Measurements from ENCODE around the gene DCDC2C. TPM values are rescaled to one million over a fixed set of nuclear protein-coding genes. Genes with fewer than 3 reads are reported as not detected.

Gene DCDC2C
- total and polyA plus RNA-seq, 9 of the 15 experiments (the other 6 are each of a cell fraction or from before 2014, with no cell fraction given): not detected

DNA sequence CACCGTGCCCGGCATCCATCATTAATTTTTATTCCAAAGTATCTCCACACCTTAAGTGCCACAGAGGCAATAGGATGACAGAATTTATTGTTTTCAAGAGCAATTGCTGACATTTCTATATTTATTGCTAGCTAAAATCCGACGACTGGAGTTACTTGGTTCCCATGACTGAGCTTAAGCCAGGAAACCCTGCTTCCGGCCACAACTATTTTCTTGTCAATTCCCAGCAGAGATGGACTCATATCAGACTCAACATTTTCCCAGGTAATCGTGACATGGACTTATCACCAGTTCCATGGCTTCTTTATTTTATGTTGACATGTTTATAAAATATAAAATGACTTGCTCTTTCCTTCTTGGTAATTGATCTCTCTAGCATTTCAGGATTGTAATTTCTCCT lies 20.6 kb upstream of the DCDC2C start:
- no peak overlapping the region for H2AFZ ChIP-seq (ENCODE audit: low read depth, low read length)
- H3K4me1 ChIP-seq (replicated peaks in 1 of 2; ENCODE audit: control insufficient read depth in 2 of 2, insufficient read depth in 2 of 2, low read length in 2 of 2): no peaks in the 10 kb centered on the region
- ATAC-seq: no peak
- intact Hi-C loops (cut with micrococcal nuclease) (no loop called here), in situ Hi-C loops (cut with MboI) (no loop called here)
- H3K9ac ChIP-seq (ENCODE audit: insufficient read depth in 1 of 2, low read depth in 2 of 2, low read length in 2 of 2): no peak overlapping the region
- H3K27ac ChIP-seq (ENCODE audit: extremely low read depth, low read depth, low read length): no peak overlapping the region
- FAIRE-seq: no peak
- H3K4me2 ChIP-seq (ENCODE audit: insufficient read depth, low read length): no peak overlapping the region
- no TSS peak for BruUV-seq (replicated peaks)
- 3% methylated on average over 6 of the region's 6 CpGs for WGBS (ENCODE audit: insufficient coverage, low coverage, missing lambda C conversion rate)
- no peaks in the 10 kb centered on the region for H3K9me1 ChIP-seq (ENCODE audit: control insufficient read depth, insufficient read depth, low read length)
- H3K4me3 ChIP-seq: no peak overlapping the region
- TF ChIP-seq ARID1B (IDR thresholded peaks at IDR 0.05): no peak
- TF ChIP-seq IFI16 (CRISPR knock-in tag; IDR thresholded peaks at IDR 0.05): no peak
- no peak for TF ChIP-seq MTA2 (IDR thresholded peaks at IDR 0.05; ENCODE audit: low read depth)
- TF ChIP-seq XRCC5 (IDR thresholded peaks at IDR 0.05; ENCODE audit: low read depth, low read length): no peak
- no peak for TF ChIP-seq SRF (CRISPR knock-in tag; IDR thresholded peaks at IDR 0.05)
- TF ChIP-seq KAT2B (IDR thresholded peaks at IDR 0.05; ENCODE audit: low read depth, low read length): no peak
- no peak for TF ChIP-seq CHD2 (IDR thresholded peaks at IDR 0.05; ENCODE audit: low read depth, low read length)
- TF ChIP-seq TCF7L2 (IDR thresholded peaks at IDR 0.05; ENCODE audit: low read depth, low read length): no peak
- ChIA-PET CTCF (ENCODE audit: low intra/inter-chr PET ratio) (no interaction called here), POLR2A (interaction anchor here (0.5 kb wide), 1 partner anchor 784 kb away, joined by 3 read pairs; no protein-coding TSS in a partner anchor)
- peaks cover 9 to 32% of the 10 kb centered on the region in 2 experiments; a peak in 4 of 5 replicates for H3K27me3 ChIP-seq (ENCODE audit: control insufficient read depth in 2 of 2, insufficient read depth in 2 of 2, low read length in 2 of 2)
- no peak for DNase-seq (ENCODE audit: extremely low read depth in 1 of 4, low spot score in 3 of 4)
- no peaks in the 10 kb centered on the region for H4K20me1 ChIP-seq (replicated peaks; ENCODE audit: control insufficient read depth, insufficient read depth, low read length)
- H3K9me3 ChIP-seq (replicated peaks; ENCODE audit: control insufficient read depth, insufficient read depth, low read depth, low read length): no peaks in the 10 kb centered on the region
- no peaks in the 10 kb centered on the region for H3K36me3 ChIP-seq (ENCODE audit: control insufficient read depth, insufficient read depth, low read length)
- H3K79me2 ChIP-seq (ENCODE audit: control insufficient read depth, insufficient read depth, low read length): no peaks in the 10 kb centered on the region
